SK-N-SH (cell line): ENCODE data around the gene ZNF358. TPM values are rescaled to one million over a fixed set of nuclear protein-coding genes. Genes with fewer than 3 reads are reported as not detected.

Source experiments
- CTCF ChIA-PET: fragments of 300-600, 350-600 bp; formaldehyde crosslinking; extraction: SDS; loops from one replicate; lab custom pipeline; 2021; lab: Yijun Ruan, JAX
- POLR2A ChIA-PET: fragments of 350-600 bp; sonication (Branson Sonifier 250); formaldehyde crosslinking; extraction: SDS; loops from one replicate; lab custom pipeline; 2020; ENCODE audit warnings: antibody characterized with exemption, inconsistent platforms; lab: Yijun Ruan, JAX
- DNase-seq: peaks from one replicate; pipeline ENCODE4 v3.0.0; 2012
- H2AFZ ChIP-seq: fragments of 200-600 bp; sonication (generic); 2 replicates; pipeline ENCODE4 v1.8.1; 2016; ENCODE audit warnings: antibody characterized with exemption, mild to moderate bottlenecking, low read depth
- H3F3A ChIP-seq: fragments of 200-600 bp; sonication (generic); replicated peaks from 2 replicates; pipeline ENCODE3; 2016; ENCODE audit warnings: antibody characterized with exemption, mild to moderate bottlenecking; ENCODE audit not compliant: insufficient read depth
- H3K27ac ChIP-seq, 2 experiments: fragments of 200-500 bp in 1 of 2; fragments of 200-600 bp in 1 of 2; sonication (Bioruptor generic) in 1 of 2; sonication (generic), shearing (Covaris generic) in 1 of 2; 2 replicates each; pipeline versions ENCODE4 v1.5.1 to v1.6.1; 2014 to 2016; ENCODE audit warnings: low read depth in 2 of 2, inconsistent platforms in 1 of 2, low read length in 1 of 2, mild to moderate bottlenecking in 1 of 2, mixed read lengths in 1 of 2
- H3K27me3 ChIP-seq: fragments of 200-600 bp; sonication (generic), shearing (Covaris generic); 2 replicates; pipeline ENCODE4 v1.6.1; 2016; ENCODE audit warnings: mixed run types; ENCODE audit not compliant: insufficient read depth
- H3K36me3 ChIP-seq, 2 experiments: fragments of 200-500 bp in 1 of 2; fragments of 200-600 bp in 1 of 2; sonication (Bioruptor generic) in 1 of 2; sonication (generic) in 1 of 2; replicated peaks in 1 of 2; 2 replicates each; pipeline versions ENCODE3 to v1.5.1; 2014 to 2016; ENCODE audit warnings: low read length in 1 of 2, mild to moderate bottlenecking in 1 of 2; ENCODE audit not compliant: insufficient read depth in 2 of 2, control insufficient read depth in 1 of 2
- H3K4me1 ChIP-seq, 2 experiments: fragments of 200-500 bp in 1 of 2; fragments of 200-600 bp in 1 of 2; sonication (Bioruptor generic) in 1 of 2; sonication (generic), shearing (Covaris generic) in 1 of 2; 2 replicates each; pipeline versions ENCODE4 v1.5.1 to v1.6.1; 2014 to 2016; ENCODE audit warnings: low read depth in 1 of 2, low read length in 1 of 2, mixed run types in 1 of 2; ENCODE audit not compliant: insufficient read depth in 2 of 2, control insufficient read depth in 1 of 2
- H3K4me2 ChIP-seq: fragments of 200-600 bp; sonication (generic), shearing (Covaris generic); 2 replicates; pipeline ENCODE4 v1.6.1; 2017; ENCODE audit warnings: mixed run types
- H3K4me3 ChIP-seq, 2 experiments: fragments of 200-500 bp in 1 of 2; fragments of 200-600 bp in 1 of 2; sonication (Bioruptor generic) in 1 of 2; sonication (generic), shearing (Covaris generic) in 1 of 2; 2 replicates each; pipeline versions ENCODE4 v1.5.1 to v1.8.1; 2014 to 2016; ENCODE audit warnings: low read depth in 2 of 2, inconsistent platforms in 1 of 2, low read length in 1 of 2, mild to moderate bottlenecking in 1 of 2, mixed read lengths in 1 of 2, moderate library complexity in 1 of 2
- H3K79me2 ChIP-seq: fragments of 200-600 bp; sonication (generic); 2 replicates; pipeline ENCODE4 v1.8.1; 2017; ENCODE audit warnings: mild to moderate bottlenecking; ENCODE audit not compliant: insufficient read depth
- H3K9ac ChIP-seq: fragments of 200-600 bp; sonication (generic); 2 replicates; pipeline ENCODE4 v1.6.1; 2017; ENCODE audit warnings: mixed run types
- H3K9me2 ChIP-seq: fragments of 200-600 bp; sonication (generic); 2 replicates; pipeline ENCODE4 v1.6.1; 2017; ENCODE audit warnings: mixed run types
- H3K9me3 ChIP-seq: fragments of 200-600 bp; sonication (generic); 2 replicates; pipeline ENCODE4 v1.6.1; 2017; ENCODE audit warnings: mixed run types, mild to moderate bottlenecking, moderate library complexity
- H4K20me1 ChIP-seq: fragments of 200-600 bp; sonication (generic); 2 replicates; pipeline ENCODE4 v1.6.1; 2017; ENCODE audit warnings: mild to moderate bottlenecking, mixed run types; ENCODE audit not compliant: insufficient read depth
- CHD2 ChIP-seq: fragments of 150-350 bp; IDR thresholded peaks from 2 replicates; pipeline ENCODE4 v1.6.1; 2018; ENCODE audit warnings: low read length; ENCODE audit not compliant: partially characterized antibody
- CTCF ChIP-seq: fragments of 200-600 bp; sonication (generic); IDR thresholded peaks from 2 replicates; pipeline ENCODE4 v1.6.1; 2017; ENCODE audit warnings: antibody characterized with exemption, mild to moderate bottlenecking, moderate library complexity
- ELF1 ChIP-seq: IDR thresholded peaks from 2 replicates; pipeline ENCODE4 v1.4.0; 2012
- EP300 ChIP-seq, 2 experiments: IDR thresholded peaks; 2 replicates each; pipeline versions ENCODE4 v1.4.0 to v1.6.1; 2012; ENCODE audit warnings: borderline replicate concordance in 1 of 2, low read depth in 1 of 2, low read length in 1 of 2
- FOSL2 ChIP-seq: IDR thresholded peaks from 2 replicates; pipeline ENCODE4 v1.4.0; 2012; ENCODE audit warnings: low read depth, mild to moderate bottlenecking, moderate library complexity, borderline replicate concordance
- FOXJ3 ChIP-seq: sonication (generic); formaldehyde crosslinking; IDR thresholded peaks from 2 replicates; pipeline ENCODE4 v1.5.1; 2020; ENCODE audit warnings: mild to moderate bottlenecking, missing genetic modification reagents
- FOXM1 ChIP-seq: IDR thresholded peaks from 2 replicates; pipeline ENCODE4 v1.4.0; 2012; ENCODE audit warnings: low read depth, mild to moderate bottlenecking
- MAX ChIP-seq: IDR thresholded peaks from 2 replicates; pipeline ENCODE4 v1.4.0; 2012; ENCODE audit warnings: low read depth
- MXI1 ChIP-seq: IDR thresholded peaks from 2 replicates; pipeline ENCODE4 v1.6.1; 2012; ENCODE audit warnings: mild to moderate bottlenecking, low read depth, low read length, improper control_type of control experiment
- NFIC ChIP-seq: IDR thresholded peaks from 2 replicates; pipeline ENCODE4 v1.4.0; 2012; ENCODE audit warnings: borderline replicate concordance
- POLR2AphosphoS5 ChIP-seq: IDR thresholded peaks from 2 replicates; pipeline ENCODE4 v1.6.1; 2012; ENCODE audit warnings: low read depth, low read length
- RAD21 ChIP-seq: IDR thresholded peaks from 2 replicates; pipeline ENCODE4 v1.6.1; 2012; ENCODE audit warnings: mild to moderate bottlenecking, low read length
- REST ChIP-seq: IDR thresholded peaks from 2 replicates; pipeline ENCODE4 v1.6.1; 2012; ENCODE audit warnings: mild to moderate bottlenecking, low read depth, low read length, moderate library complexity
- RXRA ChIP-seq: IDR thresholded peaks from 2 replicates; pipeline ENCODE4 v1.4.0; 2012; ENCODE audit warnings: low read depth, mild to moderate bottlenecking, borderline replicate concordance
- SIN3A ChIP-seq: IDR thresholded peaks from 2 replicates; pipeline ENCODE4 v1.6.1; 2012; ENCODE audit warnings: low read depth, mild to moderate bottlenecking, low read length, moderate library complexity, borderline replicate concordance
- SMC3 ChIP-seq: IDR thresholded peaks from 2 replicates; pipeline ENCODE4 v1.6.1; 2012; ENCODE audit warnings: low read depth, low read length, improper control_type of control experiment
- TAF1 ChIP-seq: IDR thresholded peaks from 2 replicates; pipeline ENCODE4 v1.6.1; 2012; ENCODE audit warnings: low read depth, mild to moderate bottlenecking, low read length, moderate library complexity, borderline replicate concordance
- USF2 ChIP-seq: fragments of 150-350 bp; IDR thresholded peaks from 2 replicates; pipeline ENCODE4 v1.6.1; 2017; ENCODE audit warnings: antibody characterized with exemption, low read length, low read depth, borderline replicate concordance
- YY1 ChIP-seq: IDR thresholded peaks from 2 replicates; pipeline ENCODE4 v1.4.0; 2012; ENCODE audit warnings: low read depth, mild to moderate bottlenecking
- WGBS: methylation state at CpG from one replicate; pipeline ENCODE4 v1.1.6; 2017; ENCODE audit warnings: low lambda C conversion rate; 5-methylcytosine and 5-hydroxymethylcytosine counted together
- polyA plus RNA-seq, 3 experiments: library from polyadenylated mRNA; depleted of rRNA; stranded (reverse); fragments of >200 nt; gene quantifications; 2 replicates each; pipeline ENCODE4 v1.2.3, GENCODE V29; 2012

Gene ZNF358
- polyA plus RNA-seq, 1 of the 3 experiments (the other 2 are of a cell fraction), result 49.3 TPM

GRCh38 chr19:7528522-7529245, 12.8 kb downstream of the ZNF358 start:
- Histone ChIP-seq H3K4me2 (no peak overlapping the region), H3K9ac (no peak overlapping the region), H3K9me3 (no peaks in the 10 kb centered on the region), H3K79me2 (no peaks in the 10 kb centered on the region), H3K27ac (no peak overlapping the region), H3K27me3 (no peaks in the 10 kb centered on the region), H3K9me2 (no peaks in the 10 kb centered on the region), H3K4me1 (peaks cover 0 to 9% of the 10 kb centered on the region in 2 experiments; a peak in 2 of 4 replicates), H2AFZ (no peak overlapping the region), H3F3A (no peaks in the 10 kb centered on the region), H3K36me3 (peaks cover 0 to 3% of the 10 kb centered on the region in 2 experiments), H3K4me3 (no peak overlapping the region), H4K20me1 (no peaks in the 10 kb centered on the region)
- ChIA-PET CTCF (no interaction called here), POLR2A (no interaction called here)
- DNase-seq, result no peak
- WGBS, result 90% methylated on average over 27 of the region's 32 CpGs
- TF ChIP-seq NFIC, result no peak
- no peak for TF ChIP-seq FOSL2
- no peak for TF ChIP-seq TAF1
- TF ChIP-seq FOXM1, result no peak
- no peak for TF ChIP-seq POLR2AphosphoS5
- TF ChIP-seq MAX, result no peak
- no peak for TF ChIP-seq MXI1
- no peak for TF ChIP-seq RAD21
- TF ChIP-seq CHD2, result no peak
- TF ChIP-seq FOXJ3 (CRISPR knock-in tag), result no peak
- TF ChIP-seq REST, result no peak
- TF ChIP-seq USF2, result no peak
- TF ChIP-seq RXRA, result no peak
- TF ChIP-seq SIN3A, result no peak
- TF ChIP-seq YY1, result no peak
- no peak for TF ChIP-seq CTCF
- TF ChIP-seq EP300 (IDR thresholded peaks at IDR 0.05; ENCODE audit: borderline replicate concordance in 1 of 2, low read depth in 1 of 2, low read length in 1 of 2), result no peak
- no peak for TF ChIP-seq SMC3
- no peak for TF ChIP-seq ELF1
